Left renal cortex interstitium (tissue), 4 donors: ENCODE results near the gene PALS2. TPM values are rescaled to one million over a fixed set of nuclear protein-coding genes. Genes with fewer than 3 reads are reported as not detected.

Source experiments
- DNase-seq, 4 donors: peaks; one replicate each; pipeline ENCODE4 v3.0.0-alpha.2; 2013; ENCODE audit warnings: low read depth in 4 of 4, low spot score in 2 of 4, missing footprints in 1 of 4
- polyA plus RNA-seq, 4 donors: library from polyadenylated mRNA; unstranded; fragments of 120-200 nt; gene quantifications; one replicate each; pipeline ENCODE4 v1.2.1, GENCODE V29; 2013; ENCODE audit not compliant: insufficient read length in 4 of 4

The PALS2 gene
- polyA plus RNA-seq, 4 donors: 8.5 to 13.6 (median 10.5) TPM

DNA sequence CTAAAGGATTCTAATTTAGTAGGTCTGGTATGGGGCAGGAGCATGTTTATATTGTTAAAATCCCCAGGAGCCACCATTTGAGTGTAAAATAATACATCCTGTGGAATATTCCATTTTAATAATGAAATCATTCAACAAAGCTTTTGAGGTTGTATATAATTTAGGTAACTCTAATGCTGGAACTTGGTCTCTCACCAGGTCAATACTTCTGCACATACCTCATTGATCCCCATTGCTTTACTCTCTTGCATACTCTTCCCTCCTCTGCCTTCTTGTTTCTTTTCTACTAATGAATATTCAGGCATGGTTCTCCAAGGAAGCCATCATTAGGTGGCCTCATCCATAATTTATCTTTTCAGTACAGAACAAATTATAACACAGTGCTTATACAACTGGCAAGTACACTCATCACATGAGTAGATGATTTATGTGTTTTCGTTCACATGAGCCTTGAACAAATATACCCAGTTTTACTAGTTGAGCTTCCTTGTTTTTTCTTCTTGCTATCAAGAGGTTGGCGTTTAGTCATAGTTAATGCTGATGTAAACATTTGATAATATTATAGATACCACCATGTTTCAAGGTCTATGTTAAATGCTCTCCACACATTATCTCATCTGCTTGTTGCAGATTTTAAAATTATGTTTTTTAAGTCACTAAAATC is 7.2 kb downstream of the PALS2 start:
- no peak for DNase-seq

- no peak for DNase-seq
These were observed 8.9 kb downstream of the PALS2 start for GRCh38 chr7:24582166-24582565.

DNA sequence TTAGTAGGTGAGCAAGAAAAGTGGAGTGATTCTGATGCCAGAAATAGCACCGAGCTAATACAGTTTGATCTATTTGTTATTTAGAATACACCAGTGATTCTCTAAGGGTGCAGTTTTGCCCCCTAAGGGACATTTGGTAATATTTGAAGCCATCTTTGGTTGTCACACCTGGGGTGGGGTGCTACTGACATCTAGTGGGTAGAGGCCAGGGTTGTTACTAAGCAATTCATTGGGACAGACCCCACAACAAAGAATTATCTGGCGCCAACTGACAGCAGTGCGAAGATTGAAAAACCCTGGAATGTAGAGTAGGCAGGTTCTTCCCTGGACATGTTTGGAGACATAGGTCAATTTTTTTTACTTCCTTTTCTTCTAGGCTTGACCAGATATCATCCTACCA is 14.6 kb downstream of the PALS2 start:
- no peak for DNase-seq

GRCh38 chr7:24591152-24591551 is 17.9 kb downstream of the PALS2 start:
- DNase-seq: no peak

GRCh38 chr7:24595671-24596418 is 22.6 kb downstream of the PALS2 start:
- no peak for DNase-seq

- DNase-seq: no peak
These were observed 23.8 kb downstream of the PALS2 start for GRCh38 chr7:24597014-24597413.

DNA sequence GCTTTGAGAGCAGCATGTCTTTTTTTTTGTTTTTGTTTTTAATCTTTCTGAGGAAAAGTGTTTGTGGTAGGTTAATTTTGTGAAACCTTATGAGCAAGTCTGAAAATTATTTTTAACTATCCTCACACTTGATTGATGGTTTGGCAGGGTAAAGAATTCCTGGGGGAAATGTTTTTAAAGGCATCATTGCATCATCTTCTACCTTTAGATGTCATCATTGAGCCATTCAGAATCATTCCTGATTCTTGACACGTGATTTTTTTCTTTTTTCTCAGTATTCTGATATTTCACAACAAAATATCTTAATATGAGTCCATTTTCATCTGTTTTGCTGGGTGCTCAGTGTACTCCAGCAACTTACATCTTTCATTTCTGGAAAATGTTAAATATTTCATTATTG is 28.3 kb downstream of the PALS2 start:
- DNase-seq: no peak

DNA sequence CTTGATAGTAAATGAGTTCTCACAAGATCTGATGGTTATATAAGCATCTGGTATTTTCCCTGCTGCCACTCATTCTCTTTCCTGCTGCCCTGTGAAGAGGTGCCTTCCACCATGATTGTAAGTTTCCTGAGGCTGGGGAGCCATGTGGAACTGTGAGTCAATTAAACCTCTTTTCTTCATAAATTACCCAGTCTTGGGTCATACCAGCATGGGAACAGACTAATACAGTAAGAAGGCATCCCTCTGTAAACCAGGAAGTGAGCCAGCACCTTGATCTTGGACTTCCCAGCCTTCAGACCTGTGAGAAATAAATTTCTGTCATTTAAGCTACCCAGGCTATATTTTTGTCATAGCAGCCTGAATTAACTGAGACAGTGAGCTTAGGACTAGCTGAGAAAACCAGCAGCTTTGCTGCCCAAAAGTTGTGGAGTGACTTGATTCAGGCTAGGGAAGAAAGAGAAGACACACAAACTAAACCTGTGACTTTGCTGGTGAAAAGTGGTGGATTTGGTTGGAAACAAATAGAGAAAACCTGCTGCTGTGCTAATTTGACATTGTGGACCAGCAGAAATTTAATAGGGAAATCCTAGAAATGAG is 29.7 kb downstream of the PALS2 start:
- DNase-seq: no peak

- no peak for DNase-seq
These were observed 31.4 kb downstream of the PALS2 start for GRCh38 chr7:24604630-24605029.

DNA sequence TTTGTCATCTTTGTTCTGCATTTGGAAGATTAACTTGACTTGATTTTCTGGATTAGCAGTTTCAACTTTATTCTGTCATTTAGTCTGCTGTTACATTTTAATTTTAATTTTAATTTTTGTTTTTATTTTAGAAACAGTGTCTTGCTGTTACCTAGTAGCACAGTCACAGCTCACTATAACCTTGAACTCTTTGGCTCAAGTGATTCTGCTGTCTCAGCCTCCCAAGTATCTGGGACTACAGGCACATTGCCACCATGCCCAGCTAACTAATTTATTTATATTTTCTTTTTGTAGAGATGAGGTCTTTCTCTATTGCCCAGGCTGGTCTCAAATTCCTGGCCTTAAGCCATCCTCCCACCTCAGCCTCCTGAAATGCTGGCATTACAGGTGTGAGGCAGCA is 35.3 kb downstream of the PALS2 start:
- no peak for DNase-seq

DNA sequence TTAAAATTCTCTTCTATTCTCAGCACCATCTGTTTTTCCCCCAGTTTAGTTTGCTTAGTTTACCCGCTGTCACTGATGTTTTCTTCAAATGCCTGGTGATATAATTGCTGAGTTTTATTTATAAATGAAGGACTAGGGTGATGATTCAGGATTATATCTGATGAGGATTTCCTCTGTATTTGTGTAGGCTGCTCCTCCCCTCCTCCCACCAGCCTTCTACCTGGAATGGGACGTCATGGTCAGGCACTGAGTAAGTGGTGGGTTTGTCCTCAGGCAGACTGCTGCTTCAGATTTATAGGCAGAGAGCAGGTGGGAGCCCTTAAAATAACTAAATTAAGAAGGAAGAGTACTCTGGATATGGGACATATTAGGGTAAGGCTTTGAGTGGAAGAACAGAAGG is 35.8 kb downstream of the PALS2 start:
- DNase-seq: no peak

DNA sequence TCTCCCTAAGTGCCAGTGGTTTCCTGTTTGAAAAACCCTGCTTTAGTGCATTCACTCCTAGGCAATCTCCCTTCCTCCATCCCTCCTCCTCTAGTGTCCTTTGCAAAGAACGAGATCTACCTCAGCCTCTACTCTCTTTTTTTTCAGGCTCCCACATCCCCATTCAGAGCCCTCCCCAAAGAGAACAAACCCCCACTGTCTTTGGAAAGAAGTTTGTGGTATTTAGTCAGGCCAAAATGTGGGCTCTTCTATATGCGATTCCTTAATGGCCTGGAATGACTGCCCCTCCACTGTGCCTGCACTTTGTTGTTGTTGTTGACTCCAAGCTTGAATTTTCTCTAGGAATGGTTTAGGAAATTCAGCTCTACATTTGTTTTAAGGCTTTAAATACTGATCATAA is 36.3 kb downstream of the PALS2 start:
- no peak for DNase-seq

DNA sequence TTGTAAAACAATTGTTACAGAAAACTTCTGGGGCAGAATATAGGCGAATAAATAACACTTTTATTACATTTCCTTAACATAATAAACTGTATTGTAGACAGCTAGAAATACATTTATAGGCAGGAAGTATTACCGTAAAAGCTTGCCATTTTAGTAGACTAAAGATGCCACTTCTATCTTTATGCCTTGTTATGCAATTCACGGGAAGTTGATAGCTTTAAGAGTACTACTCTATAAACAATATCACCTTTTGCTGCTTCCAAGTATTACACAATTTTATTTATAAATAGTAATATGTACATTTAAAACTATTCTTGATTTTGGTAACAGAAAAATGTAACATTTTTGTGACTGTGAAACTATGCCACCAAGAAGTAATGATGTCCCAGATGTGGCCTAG is 37.9 kb downstream of the PALS2 start:
- no peak for DNase-seq

GRCh38 chr7:24617957-24618616 is 44.8 kb downstream of the PALS2 start:
- DNase-seq: no peak

DNA sequence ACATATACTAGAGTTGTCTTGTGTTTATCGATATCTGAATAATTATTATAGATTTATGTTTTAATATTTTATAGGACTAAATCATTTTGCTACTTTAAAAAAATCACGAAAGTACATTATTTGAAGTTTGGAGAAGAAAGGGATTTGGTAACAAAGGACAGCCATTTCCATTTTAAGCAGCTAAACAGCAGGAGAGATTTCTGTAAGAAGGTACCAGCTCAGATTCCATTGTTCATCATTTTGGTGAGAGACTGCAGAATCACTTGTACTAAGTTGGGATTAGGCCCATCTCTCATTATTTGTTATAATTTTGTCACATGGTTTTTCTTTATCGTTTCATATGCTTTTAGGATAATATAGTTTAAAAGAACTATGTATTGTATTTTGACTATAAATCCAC is 46.7 kb downstream of the PALS2 start:
- no peak for DNase-seq

DNA sequence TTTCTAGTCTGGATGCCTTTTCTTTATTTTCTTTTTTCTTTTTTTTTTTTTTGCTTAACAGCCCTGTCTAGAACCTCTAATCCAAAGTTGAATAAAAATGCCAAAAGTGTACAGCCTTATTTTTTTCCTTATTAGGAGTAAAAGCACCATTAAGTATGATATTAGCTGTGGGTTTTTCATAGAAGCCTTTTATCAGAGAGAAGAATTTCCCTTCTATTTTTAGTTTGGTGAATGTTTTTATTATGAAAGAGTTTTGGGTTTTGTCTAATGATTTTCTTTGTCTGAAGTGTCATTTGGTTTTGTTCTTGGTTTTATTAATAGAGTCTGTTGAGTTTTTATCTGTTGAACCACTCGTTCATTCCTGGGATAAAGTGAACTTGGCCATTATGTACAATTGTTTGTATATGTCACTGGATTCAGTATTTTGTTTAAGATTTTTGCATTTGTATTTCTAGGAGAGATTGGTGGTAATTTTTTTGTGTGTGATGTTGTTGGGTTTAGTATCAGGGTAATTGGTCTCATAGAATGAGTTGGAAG is 49.5 kb downstream of the PALS2 start:
- no peak for DNase-seq

Other genes with a start within 250 kb of the PALS2 start
- gene GSDME, start 184.0 kb downstream of the PALS2 start, polyA plus RNA-seq: 10 to 100 TPM; 13.0 to 17.7 (median 15.0) TPM